ENCODE measurements around the gene TPRG1L. TPM values are rescaled to one million over a fixed set of nuclear protein-coding genes. Genes with fewer than 3 reads are reported as not detected.
A peak's percentile ranks its signal among the peaks of the same experiment; 100 is the strongest.
"Not testable (repeated sequence)": the region's sequence is repeated elsewhere in the genome, so short reads cannot be mapped to it uniquely, and the experiment has no call there.

The TPRG1L gene
- total RNA-seq, 1 donor from 2014 or later = 40.8 TPM

- not testable (repeated sequence) for H3K27me3 ChIP-seq (ENCODE audit: control insufficient read depth, insufficient read depth, low read length); DNase-seq (ENCODE audit: low read depth); H3K4me3 ChIP-seq (ENCODE audit: low read depth, low read length); H3K36me3 ChIP-seq (ENCODE audit: control insufficient read depth, insufficient read depth, low read length)
- TF ChIP-seq CTCF (IDR thresholded peaks at IDR 0.05; ENCODE audit: insufficient read depth, low read length, poor library complexity, severe bottlenecking) = peak; percentile 62
These were observed 3.6 kb upstream of the TPRG1L start for GRCh38 chr1:3621151-3621671.

DNA sequence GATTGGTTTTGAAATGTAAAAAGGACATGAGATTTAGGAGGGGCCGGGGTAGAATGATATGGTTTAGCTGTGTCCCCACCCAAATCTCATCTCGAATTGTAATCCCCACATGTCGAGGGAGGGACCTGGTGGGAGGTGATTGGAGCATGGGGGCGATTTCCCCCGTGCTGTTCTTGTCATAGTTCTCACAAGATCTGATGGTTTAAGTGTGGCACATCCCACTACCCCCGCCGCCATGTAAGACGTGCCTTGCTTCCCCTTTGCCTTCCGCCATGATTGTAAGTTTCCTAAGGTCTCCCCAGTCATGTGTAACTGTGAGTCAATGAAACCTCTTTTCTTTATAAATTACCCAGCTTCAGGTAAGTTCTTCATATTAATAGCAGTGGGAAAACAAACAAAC lies 2.7 kb upstream of the TPRG1L start:
- not testable (repeated sequence) for DNase-seq (ENCODE audit: low read depth); H3K4me3 ChIP-seq (ENCODE audit: low read depth, low read length); H3K36me3 ChIP-seq (ENCODE audit: control insufficient read depth, insufficient read depth, low read length); H3K27me3 ChIP-seq (ENCODE audit: control insufficient read depth, insufficient read depth, low read length)

DNA sequence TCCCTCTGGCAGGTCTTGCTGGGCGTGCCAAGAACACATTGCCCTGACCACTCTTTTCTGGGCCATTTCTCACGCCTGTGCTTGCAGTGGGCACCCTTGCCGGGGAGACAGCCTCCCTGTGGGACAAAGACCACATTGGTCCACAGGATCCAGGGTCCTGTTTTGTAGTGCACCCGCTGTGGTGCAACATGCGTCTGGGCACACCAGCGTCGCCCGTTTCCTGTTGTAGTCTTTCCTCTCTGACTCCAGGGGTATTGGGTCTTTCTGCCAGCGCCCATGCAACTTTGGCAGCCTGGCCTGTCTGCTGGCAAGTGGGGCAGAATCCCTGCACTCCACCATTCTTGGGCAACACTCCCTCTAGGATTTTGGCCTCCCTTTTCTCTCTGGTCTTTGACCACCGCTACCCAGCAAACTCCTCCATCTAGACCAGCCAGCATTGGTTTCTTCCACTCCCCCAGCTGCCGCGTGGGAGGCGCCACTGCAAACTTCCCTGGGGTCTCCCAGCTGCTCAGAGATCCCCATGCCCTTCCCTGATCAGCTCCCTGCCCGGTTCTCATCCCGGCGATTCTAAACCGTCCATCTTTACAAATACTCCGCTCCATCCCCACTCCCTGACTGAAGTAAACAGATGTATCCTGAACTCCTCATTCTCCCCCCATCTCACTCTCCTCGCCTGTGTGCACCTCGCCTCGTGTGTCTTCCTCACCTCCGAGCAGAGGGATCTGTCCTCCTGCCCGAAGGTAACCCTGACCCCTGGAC lies 1.2 kb upstream of the TPRG1L start:
- Histone ChIP-seq H3K4me3 (ENCODE audit: low read depth, low read length) (peak overlapping the region; percentile 98), H3K27me3 (ENCODE audit: control insufficient read depth, insufficient read depth, low read length) (no peaks in the 10 kb centered on the region), H3K36me3 (ENCODE audit: control insufficient read depth, insufficient read depth, low read length) (no peaks in the 10 kb centered on the region)
- no peak for DNase-seq (ENCODE audit: low read depth)
- TF ChIP-seq CTCF (IDR thresholded peaks at IDR 0.05; ENCODE audit: insufficient read depth, low read length, poor library complexity, severe bottlenecking) = no peak

GRCh38 chr1:3625151-3625907 lies 514 bp downstream of the TPRG1L start:
- peak overlapping the region; percentile 76 for H3K4me3 ChIP-seq (ENCODE audit: low read depth, low read length)
- no peaks in the 10 kb centered on the region for H3K36me3 ChIP-seq (ENCODE audit: control insufficient read depth, insufficient read depth, low read length)
- DNase-seq (ENCODE audit: low read depth) = no peak
- no peaks in the 10 kb centered on the region for H3K27me3 ChIP-seq (ENCODE audit: control insufficient read depth, insufficient read depth, low read length)
- TF ChIP-seq CTCF (IDR thresholded peaks at IDR 0.05; ENCODE audit: insufficient read depth, low read length, poor library complexity, severe bottlenecking) = no peak

- no peaks in the 10 kb centered on the region for H3K36me3 ChIP-seq (ENCODE audit: control insufficient read depth, insufficient read depth, low read length)
- H3K27me3 ChIP-seq (ENCODE audit: control insufficient read depth, insufficient read depth, low read length) = no peaks in the 10 kb centered on the region
- peak overlapping the region; percentile 76 for H3K4me3 ChIP-seq (ENCODE audit: low read depth, low read length)
- no peak for TF ChIP-seq CTCF (IDR thresholded peaks at IDR 0.05; ENCODE audit: insufficient read depth, low read length, poor library complexity, severe bottlenecking)
- no peak for DNase-seq (ENCODE audit: low read depth)
These were observed 1.2 kb downstream of the TPRG1L start for GRCh38 chr1:3626025-3626424.

DNA sequence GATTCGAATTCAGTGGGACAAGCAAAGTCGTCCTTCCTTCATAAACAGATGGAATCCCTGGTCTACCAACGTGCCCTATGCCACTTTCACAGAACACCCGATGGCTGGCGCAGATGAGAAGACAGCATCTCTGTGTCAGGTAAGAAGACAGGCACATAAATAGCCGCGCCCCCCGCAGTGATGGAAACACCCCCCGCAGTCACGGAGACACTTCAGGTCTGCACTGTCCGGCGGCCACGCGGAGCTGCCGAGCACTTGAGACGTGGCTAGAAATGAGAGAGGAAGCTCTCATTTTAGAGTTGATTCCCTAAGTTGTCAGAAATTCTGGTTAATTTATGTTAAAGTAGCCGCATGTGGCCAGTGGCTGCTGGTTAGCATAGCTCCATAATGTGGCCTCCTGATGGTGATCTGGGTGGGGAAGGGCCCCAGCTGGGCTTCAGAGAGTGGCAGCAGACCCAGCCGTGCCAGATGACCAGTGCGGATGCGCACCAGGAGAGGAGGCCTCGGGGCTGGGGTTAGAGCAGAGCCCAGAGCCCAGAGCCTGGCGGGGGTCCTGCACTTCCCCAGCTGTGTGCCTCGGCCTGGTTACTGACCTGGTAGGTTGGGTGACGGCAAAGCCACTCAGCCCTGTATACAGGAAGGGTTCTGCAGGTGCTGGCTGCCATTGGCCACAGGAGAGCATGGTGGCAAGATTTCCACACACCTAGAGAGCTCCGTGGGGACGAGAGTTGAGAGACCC lies 2.9 kb downstream of the TPRG1L start:
- TF ChIP-seq CTCF (IDR thresholded peaks at IDR 0.05; ENCODE audit: insufficient read depth, low read length, poor library complexity, severe bottlenecking) = no peak
- Histone ChIP-seq H3K27me3 (ENCODE audit: control insufficient read depth, insufficient read depth, low read length) (no peaks in the 10 kb centered on the region), H3K4me3 (ENCODE audit: low read depth, low read length) (no peak overlapping the region), H3K36me3 (ENCODE audit: control insufficient read depth, insufficient read depth, low read length) (no peaks in the 10 kb centered on the region)
- no peak for DNase-seq (ENCODE audit: low read depth)
